ENCODE results near the gene ELFN2. TPM values are rescaled to one million over a fixed set of nuclear protein-coding genes. Genes with fewer than 3 reads are reported as not detected.

The ELFN2 gene, protein sequence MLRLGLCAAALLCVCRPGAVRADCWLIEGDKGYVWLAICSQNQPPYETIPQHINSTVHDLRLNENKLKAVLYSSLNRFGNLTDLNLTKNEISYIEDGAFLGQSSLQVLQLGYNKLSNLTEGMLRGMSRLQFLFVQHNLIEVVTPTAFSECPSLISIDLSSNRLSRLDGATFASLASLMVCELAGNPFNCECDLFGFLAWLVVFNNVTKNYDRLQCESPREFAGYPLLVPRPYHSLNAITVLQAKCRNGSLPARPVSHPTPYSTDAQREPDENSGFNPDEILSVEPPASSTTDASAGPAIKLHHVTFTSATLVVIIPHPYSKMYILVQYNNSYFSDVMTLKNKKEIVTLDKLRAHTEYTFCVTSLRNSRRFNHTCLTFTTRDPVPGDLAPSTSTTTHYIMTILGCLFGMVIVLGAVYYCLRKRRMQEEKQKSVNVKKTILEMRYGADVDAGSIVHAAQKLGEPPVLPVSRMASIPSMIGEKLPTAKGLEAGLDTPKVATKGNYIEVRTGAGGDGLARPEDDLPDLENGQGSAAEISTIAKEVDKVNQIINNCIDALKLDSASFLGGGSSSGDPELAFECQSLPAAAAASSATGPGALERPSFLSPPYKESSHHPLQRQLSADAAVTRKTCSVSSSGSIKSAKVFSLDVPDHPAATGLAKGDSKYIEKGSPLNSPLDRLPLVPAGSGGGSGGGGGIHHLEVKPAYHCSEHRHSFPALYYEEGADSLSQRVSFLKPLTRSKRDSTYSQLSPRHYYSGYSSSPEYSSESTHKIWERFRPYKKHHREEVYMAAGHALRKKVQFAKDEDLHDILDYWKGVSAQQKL
- total RNA-seq, result 0.44 TPM
- not detected for polyA plus RNA-seq

DNA sequence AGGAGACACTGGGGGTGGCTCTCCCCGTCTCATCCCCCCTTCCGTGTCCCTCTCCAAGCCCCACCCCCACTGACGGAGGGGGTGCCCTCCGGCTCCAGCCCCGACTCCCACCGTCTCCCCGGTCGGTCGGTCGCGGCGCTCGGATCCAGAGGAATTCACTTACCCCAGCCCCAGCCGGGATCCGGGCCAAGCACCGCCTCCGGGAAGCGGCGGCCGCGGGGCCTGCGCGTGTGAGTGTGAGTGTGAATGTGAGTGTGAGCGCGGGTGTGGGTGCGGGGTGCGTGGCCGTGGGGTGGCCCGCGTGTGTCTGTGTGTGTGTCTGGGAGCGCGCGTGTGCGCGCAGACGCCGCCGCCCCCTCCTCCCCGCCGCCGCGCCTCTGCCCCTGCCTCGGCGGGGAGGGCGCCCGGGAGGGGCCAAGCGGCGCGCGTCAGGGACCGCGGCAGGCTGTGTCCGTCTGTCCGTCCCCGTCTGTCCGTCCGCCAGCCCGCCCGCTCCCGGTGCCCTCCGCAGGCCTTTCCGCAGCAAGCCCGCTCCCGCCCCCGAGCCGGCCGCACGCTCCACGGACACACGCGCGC lies at the start of gene ELFN2:
ELFN2 (minus strand) TSS at position 345 of the 576 bp plus-strand sequence. CDS start 51,945 bp downstream, outside the sequence.
- H3K4me3 Mint-ChIP-seq, result peak within 1 kb of the TSS in 2 of 4 donors; percentile 39 to 68
- no peak within 1 kb of the TSS for H3K27ac ChIP-seq (ENCODE audit: insufficient read depth, low read length, poor library complexity, severe bottlenecking)
- H3K9me3 ChIP-seq (ENCODE audit: control insufficient read depth in 2 of 2, low read length in 2 of 2), result no peaks in the 10 kb centered on the region
- H3K36me3 ChIP-seq (ENCODE audit: control insufficient read depth, insufficient read depth, low read length), result no peaks in the 10 kb centered on the region
- H3K27me3 ChIP-seq (ENCODE audit: control insufficient read depth, insufficient read depth, low read length), result peaks cover 13% of the 10 kb centered on the region
- H3K9me3 Mint-ChIP-seq, result peaks cover 0 to 1% (median 0%) of the 10 kb centered on the region in 7 donors
- H3K36me3 Mint-ChIP-seq, result no peaks in the 10 kb centered on the region
- no peak for DNase-seq
- peak within 1 kb of the TSS in 1 of 3 donors; percentile 66 for H3K27ac Mint-ChIP-seq
- peaks cover 54% of the 10 kb centered on the region for H3K27me3 Mint-ChIP-seq
- H3K4me1 ChIP-seq (ENCODE audit: control insufficient read depth, insufficient read depth, low read length, poor library complexity, severe bottlenecking), result peaks cover 14% of the 10 kb centered on the region
- ATAC-seq (ENCODE audit: low read depth in 2 of 2), result no peak
- H3K4me3 ChIP-seq (ENCODE audit: low read depth, low read length), result no peak within 1 kb of the TSS
- H3K4me1 Mint-ChIP-seq, result peaks cover 0 to 27% (median 2%) of the 10 kb centered on the region in 4 donors

DNA sequence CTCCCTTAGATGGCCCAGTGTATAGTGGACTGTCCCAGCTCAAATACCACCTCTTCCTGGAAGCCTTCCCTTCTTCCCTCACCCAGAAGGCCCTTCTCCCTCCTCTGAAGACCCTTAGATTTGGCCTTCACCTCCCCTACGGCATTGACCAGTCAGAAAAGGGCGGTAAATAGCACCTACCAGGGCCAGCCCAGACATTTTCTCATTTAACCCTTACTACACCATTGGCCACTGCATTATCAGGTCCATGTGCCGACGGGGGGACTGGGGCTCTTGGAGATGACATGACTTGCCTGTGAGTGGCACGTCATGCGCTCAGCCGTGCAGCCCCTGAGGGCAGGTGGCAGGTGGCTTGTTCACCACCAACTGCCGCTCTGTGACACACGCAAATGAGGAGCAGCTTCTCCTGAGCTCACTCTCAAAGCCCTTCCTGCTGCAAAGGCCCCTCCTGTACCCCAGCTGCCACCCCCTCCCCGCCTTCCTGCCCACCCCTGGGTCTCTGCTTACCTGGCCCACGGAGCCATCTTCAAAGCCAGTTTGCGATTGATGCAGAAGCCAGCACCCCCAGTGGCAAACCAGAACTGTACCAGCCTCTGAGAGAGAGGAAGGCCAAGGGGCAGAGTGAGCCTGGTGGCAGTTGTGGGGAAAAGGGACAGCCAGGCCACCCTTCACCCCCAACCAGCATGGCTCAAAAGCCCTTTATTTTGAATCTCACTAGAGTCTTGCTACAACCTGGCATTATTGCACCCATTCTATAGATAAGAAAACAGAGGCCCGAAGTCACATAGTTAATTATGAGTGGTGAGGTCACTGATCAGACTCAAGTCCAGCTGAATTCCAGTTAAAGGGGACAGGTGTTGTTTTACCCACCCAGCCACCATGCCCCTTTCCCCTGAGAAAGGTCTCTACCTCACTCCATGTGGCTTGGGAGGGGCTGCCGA lies 49.4 kb upstream of the ELFN2 start:
- H3K4me1 Mint-ChIP-seq, result peaks cover 5 to 20% (median 13%) of the 10 kb centered on the region in 4 donors
- Histone ChIP-seq H3K9me3 (ENCODE audit: control insufficient read depth in 2 of 2, low read length in 2 of 2) (no peaks in the 10 kb centered on the region), H3K36me3 (ENCODE audit: control insufficient read depth, insufficient read depth, low read length) (peaks cover 79% of the 10 kb centered on the region), H3K4me3 (ENCODE audit: low read depth, low read length) (no peak overlapping the region), H3K4me1 (ENCODE audit: control insufficient read depth, insufficient read depth, low read length, poor library complexity, severe bottlenecking) (peaks cover 6% of the 10 kb centered on the region), H3K27ac (ENCODE audit: insufficient read depth, low read length, poor library complexity, severe bottlenecking) (no peak overlapping the region), H3K27me3 (ENCODE audit: control insufficient read depth, insufficient read depth, low read length) (no peaks in the 10 kb centered on the region)
- ATAC-seq (ENCODE audit: low read depth in 2 of 2) (no peak), DNase-seq (no peak)
- peaks cover 18% of the 10 kb centered on the region for H3K36me3 Mint-ChIP-seq
- H3K4me3 Mint-ChIP-seq, result no peak overlapping the region
- H3K9me3 Mint-ChIP-seq, result no peaks in the 10 kb centered on the region
- peak overlapping the region; percentile 15 to 73 (median 63) for H3K27ac Mint-ChIP-seq
- no peaks in the 10 kb centered on the region for H3K27me3 Mint-ChIP-seq

DNA sequence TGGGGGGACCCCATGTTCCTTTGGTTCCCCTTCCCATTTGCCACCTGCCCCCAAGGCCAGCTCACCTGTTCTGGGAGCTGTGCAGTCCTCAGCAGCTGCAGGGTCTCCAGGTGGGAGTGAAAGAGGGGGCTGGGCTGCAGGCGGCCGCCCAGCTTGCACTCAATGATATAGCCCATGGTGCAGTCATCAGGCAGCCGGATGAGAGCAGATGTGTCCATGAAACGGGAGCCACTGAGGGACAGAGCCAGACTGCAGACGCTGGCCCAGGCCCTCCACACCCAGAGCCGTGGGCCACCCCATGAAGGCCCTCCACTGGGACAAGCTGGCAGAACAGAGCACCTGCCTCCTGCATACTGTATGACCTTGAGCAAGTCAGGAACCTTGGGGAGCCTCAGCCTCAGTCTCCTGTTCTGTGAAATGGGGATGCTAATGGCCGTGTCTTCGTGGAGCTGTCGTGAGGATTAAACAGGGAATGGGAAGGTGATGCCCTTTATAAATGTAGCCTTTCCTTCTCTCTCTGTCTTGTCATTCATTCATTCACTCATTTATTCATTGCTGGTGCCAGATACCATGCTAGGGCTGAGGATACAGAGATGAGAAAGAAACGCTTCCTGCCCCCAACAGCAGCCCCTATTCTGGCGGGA lies 47.3 kb upstream of the ELFN2 start:
- DNase-seq, result no peak
- Mint-ChIP-seq H3K4me1 (peaks cover 0 to 15% (median 12%) of the 10 kb centered on the region in 4 donors), H3K36me3 (peaks cover 24% of the 10 kb centered on the region), H3K9me3 (no peaks in the 10 kb centered on the region), H3K27me3 (no peaks in the 10 kb centered on the region), H3K27ac (peak overlapping the region in 2 of 3 donors; percentile 55 to 56), H3K4me3 (no peak overlapping the region)
- no peak for ATAC-seq (ENCODE audit: low read depth in 2 of 2)
- Histone ChIP-seq H3K36me3 (ENCODE audit: control insufficient read depth, insufficient read depth, low read length) (peaks cover 79% of the 10 kb centered on the region), H3K4me1 (ENCODE audit: control insufficient read depth, insufficient read depth, low read length, poor library complexity, severe bottlenecking) (no peaks in the 10 kb centered on the region), H3K27me3 (ENCODE audit: control insufficient read depth, insufficient read depth, low read length) (no peaks in the 10 kb centered on the region), H3K4me3 (ENCODE audit: low read depth, low read length) (no peak overlapping the region), H3K9me3 (ENCODE audit: control insufficient read depth in 2 of 2, low read length in 2 of 2) (no peaks in the 10 kb centered on the region), H3K27ac (ENCODE audit: insufficient read depth, low read length, poor library complexity, severe bottlenecking) (no peak overlapping the region)

DNA sequence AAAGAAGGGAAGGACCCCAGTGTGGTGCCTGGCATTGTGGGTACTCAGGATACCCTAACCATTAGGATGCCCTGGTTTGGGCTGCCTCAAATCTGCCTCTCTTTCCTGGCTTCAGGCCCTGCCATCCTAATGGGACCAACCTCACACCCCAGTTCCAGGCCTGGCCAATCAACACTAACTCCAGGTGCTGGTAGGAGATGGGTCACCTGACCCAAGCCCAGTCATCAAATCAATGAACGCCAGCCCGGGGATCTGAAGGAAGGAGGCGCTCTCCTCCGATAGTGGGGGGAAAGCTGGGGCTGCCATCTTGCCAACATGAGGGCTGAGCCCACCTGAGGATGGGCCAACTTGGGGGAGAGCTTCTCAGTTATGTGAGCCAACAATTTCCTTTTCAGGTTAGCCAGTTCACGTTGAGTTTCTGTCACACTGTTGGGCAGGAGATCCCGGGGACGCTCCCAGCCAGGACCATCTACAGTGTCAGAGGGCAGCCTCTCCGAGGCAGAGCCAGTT lies 46.2 kb upstream of the ELFN2 start:
- Histone ChIP-seq H3K27me3 (ENCODE audit: control insufficient read depth, insufficient read depth, low read length) (no peaks in the 10 kb centered on the region), H3K4me1 (ENCODE audit: control insufficient read depth, insufficient read depth, low read length, poor library complexity, severe bottlenecking) (no peaks in the 10 kb centered on the region), H3K4me3 (ENCODE audit: low read depth, low read length) (no peak overlapping the region), H3K27ac (ENCODE audit: insufficient read depth, low read length, poor library complexity, severe bottlenecking) (no peak overlapping the region), H3K36me3 (ENCODE audit: control insufficient read depth, insufficient read depth, low read length) (peaks cover 78% of the 10 kb centered on the region), H3K9me3 (ENCODE audit: control insufficient read depth in 2 of 2, low read length in 2 of 2) (no peaks in the 10 kb centered on the region)
- peaks cover 31% of the 10 kb centered on the region for H3K36me3 Mint-ChIP-seq
- DNase-seq, result no peak
- peaks cover 0 to 17% (median 13%) of the 10 kb centered on the region in 4 donors for H3K4me1 Mint-ChIP-seq
- ATAC-seq (ENCODE audit: low read depth in 2 of 2), result no peak
- H3K9me3 Mint-ChIP-seq, result no peaks in the 10 kb centered on the region
- H3K27me3 Mint-ChIP-seq, result no peaks in the 10 kb centered on the region
- H3K4me3 Mint-ChIP-seq, result no peak overlapping the region
- no peak overlapping the region for H3K27ac Mint-ChIP-seq

DNA sequence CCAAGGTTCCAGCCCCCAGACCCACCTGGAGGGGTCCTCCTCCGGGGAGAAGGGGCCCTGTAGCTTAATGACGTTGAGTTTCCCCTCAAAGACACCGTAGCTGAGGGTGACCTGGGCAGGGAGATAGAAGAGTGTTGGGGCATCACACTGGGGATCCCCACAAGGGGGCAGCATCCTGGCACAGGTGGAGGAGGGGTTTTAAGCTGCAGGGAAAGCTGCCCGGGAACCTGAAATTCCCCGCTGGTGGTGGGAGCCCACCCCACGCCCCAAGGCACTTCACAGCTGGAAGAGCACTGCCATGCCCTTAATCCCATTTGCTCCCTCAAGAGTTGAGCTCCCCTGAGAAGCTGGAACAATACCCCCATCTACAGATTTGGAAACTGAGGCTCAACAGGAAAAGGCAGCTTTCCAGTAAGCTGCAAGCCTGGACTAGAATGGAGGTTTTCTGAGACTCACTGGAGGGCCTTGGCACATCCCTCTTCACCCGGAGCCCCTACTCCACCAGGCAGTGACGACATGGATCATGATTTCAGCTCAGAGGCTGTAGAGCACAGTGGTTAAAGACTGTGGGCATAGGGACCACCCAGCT lies 45.2 kb upstream of the ELFN2 start:
- DNase-seq, result peak in 1 of 3 donors; percentile 37
- ATAC-seq (ENCODE audit: low read depth in 2 of 2), result peak in 1 of 2 donors; percentile 32
- Mint-ChIP-seq H3K27me3 (no peaks in the 10 kb centered on the region), H3K9me3 (no peaks in the 10 kb centered on the region), H3K4me3 (no peak overlapping the region), H3K4me1 (peaks cover 0 to 23% (median 13%) of the 10 kb centered on the region in 4 donors), H3K36me3 (peaks cover 33% of the 10 kb centered on the region), H3K27ac (no peak overlapping the region)
- H3K27ac ChIP-seq (ENCODE audit: insufficient read depth, low read length, poor library complexity, severe bottlenecking), result no peak overlapping the region
- H3K36me3 ChIP-seq (ENCODE audit: control insufficient read depth, insufficient read depth, low read length), result peaks cover 70% of the 10 kb centered on the region
- no peaks in the 10 kb centered on the region for H3K4me1 ChIP-seq (ENCODE audit: control insufficient read depth, insufficient read depth, low read length, poor library complexity, severe bottlenecking)
- no peak overlapping the region for H3K4me3 ChIP-seq (ENCODE audit: low read depth, low read length)
- no peaks in the 10 kb centered on the region for H3K9me3 ChIP-seq (ENCODE audit: control insufficient read depth in 2 of 2, low read length in 2 of 2)
- H3K27me3 ChIP-seq (ENCODE audit: control insufficient read depth, insufficient read depth, low read length), result no peaks in the 10 kb centered on the region

DNA sequence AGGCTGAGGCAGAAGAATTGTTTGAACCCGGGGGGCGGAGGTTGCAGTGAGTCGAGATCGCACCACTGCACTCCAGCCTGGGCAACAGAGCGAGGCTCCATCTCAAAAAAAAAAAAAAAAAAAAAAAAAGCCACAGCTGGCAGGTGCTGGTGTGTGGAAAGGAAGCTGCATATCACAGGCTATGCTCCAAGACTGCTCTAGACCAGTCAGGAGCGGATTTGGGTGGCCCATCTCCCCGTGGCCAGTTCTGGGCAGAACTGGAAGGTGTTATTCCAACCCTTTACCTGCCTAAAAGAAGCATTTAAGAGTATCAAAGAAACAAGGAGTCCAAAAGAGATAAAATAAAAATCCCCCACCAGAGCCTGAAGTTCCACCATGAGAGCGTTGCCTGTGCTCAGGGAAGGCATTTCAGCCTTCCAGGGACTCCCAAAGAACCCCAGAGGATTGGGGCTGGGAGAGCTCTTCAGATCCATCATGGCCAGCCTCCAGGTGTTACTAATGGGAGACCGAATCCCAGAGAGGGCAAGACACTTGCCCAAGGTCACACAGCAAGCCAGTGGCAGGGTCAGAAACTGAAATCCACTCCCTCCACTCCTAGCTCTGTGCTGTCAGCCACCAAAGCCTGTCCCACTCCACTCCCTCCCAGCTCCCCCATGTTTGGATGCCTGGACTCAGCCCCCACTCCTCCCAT lies 44.6 kb upstream of the ELFN2 start:
- Histone ChIP-seq H3K9me3 (ENCODE audit: control insufficient read depth in 2 of 2, low read length in 2 of 2) (no peaks in the 10 kb centered on the region), H3K4me1 (ENCODE audit: control insufficient read depth, insufficient read depth, low read length, poor library complexity, severe bottlenecking) (no peaks in the 10 kb centered on the region), H3K27ac (ENCODE audit: insufficient read depth, low read length, poor library complexity, severe bottlenecking) (no peak overlapping the region), H3K4me3 (ENCODE audit: low read depth, low read length) (no peak overlapping the region), H3K27me3 (ENCODE audit: control insufficient read depth, insufficient read depth, low read length) (no peaks in the 10 kb centered on the region), H3K36me3 (ENCODE audit: control insufficient read depth, insufficient read depth, low read length) (peaks cover 71% of the 10 kb centered on the region)
- peaks cover 0 to 23% (median 13%) of the 10 kb centered on the region in 4 donors for H3K4me1 Mint-ChIP-seq
- no peak overlapping the region for H3K4me3 Mint-ChIP-seq
- DNase-seq, result no peak
- H3K9me3 Mint-ChIP-seq, result no peaks in the 10 kb centered on the region
- no peak overlapping the region for H3K27ac Mint-ChIP-seq
- H3K27me3 Mint-ChIP-seq, result no peaks in the 10 kb centered on the region
- no peak for ATAC-seq (ENCODE audit: low read depth in 2 of 2)
- peaks cover 27% of the 10 kb centered on the region for H3K36me3 Mint-ChIP-seq

All from CD4-positive, CD25-positive, alpha-beta regulatory T cell (primary cell).